Anterior cingulate cortex (tissue), 58 donors: ENCODE results near the gene RAPGEF2.
"Not testable (repeated sequence)": the region's sequence is repeated elsewhere in the genome, so short reads cannot be mapped to it uniquely, and the experiment has no call there.

Source experiments
- DNase-seq, 58 donors: peaks; one replicate each; lab custom pipeline; 2025; lab: John Stamatoyannopoulos, UW

The RAPGEF2 gene

GRCh38 chr4:159158083-159158617, 55.3 kb downstream of the RAPGEF2 start:
- no peak for DNase-seq

DNA sequence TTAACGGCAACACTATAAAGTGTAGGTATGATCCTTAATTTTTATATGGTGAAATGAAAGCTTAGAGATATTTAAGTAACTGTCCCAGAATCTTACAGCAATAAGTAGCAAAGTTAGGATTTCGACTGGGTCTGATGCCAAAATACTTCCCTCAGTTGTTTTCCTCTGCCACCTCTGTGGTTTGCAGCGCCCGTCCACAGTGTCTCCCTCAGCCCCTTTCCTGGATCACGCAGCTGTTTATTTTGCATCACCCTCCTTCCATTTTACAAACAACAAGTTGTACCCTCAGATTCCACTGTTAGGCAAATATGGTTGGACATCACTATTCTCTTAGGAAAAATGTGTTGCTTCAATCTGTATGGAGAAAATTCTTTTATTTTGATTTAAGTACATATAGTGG, 56.1 kb downstream of the RAPGEF2 start:
- no peak for DNase-seq

GRCh38 chr4:159159611-159160010, 56.7 kb downstream of the RAPGEF2 start:
- DNase-seq = no peak

- no peak for DNase-seq
Observed at GRCh38 chr4:159160242-159160641, 57.4 kb downstream of the RAPGEF2 start.

DNA sequence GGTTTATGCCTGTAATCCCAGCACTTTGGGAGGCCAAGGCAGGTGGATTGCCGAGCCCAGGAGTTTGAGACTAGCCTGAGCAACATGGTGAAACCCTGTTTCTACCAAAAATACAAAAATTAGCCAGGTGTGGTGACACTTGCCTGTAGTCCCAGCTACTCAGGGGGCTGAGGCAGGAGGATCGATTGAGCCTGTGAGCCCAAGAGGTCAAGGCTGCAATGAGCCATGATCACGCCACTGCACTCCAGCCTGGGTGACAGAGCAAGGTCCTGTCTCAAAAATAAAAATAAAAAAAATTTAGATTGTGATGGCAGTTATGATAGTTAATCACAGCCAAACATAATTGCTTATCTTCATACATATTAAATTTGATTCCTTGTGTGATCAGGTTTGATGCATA, 58.6 kb downstream of the RAPGEF2 start:
- DNase-seq = not testable (repeated sequence)

- DNase-seq = no peak
Observed at GRCh38 chr4:159162576-159162975, 59.7 kb downstream of the RAPGEF2 start.

DNA sequence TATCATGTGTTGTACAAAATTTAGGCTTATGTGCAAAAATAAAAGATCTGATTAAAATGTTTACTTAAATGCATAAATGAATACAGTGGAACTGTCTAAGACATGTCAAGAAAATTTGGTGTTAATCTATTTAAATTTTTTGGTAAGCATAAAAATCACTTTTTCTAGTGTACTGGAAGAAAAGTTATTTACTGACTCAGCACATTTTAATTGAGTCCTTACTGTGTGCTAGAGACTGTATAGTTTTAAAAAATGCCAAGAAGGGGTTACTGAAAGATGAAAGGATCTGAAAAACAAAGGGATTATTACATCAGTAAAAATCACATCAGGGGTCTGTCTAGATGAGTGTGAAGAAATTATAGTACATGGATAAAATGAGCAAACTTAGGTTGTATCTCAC, 60.6 kb downstream of the RAPGEF2 start:
- no peak for DNase-seq

- DNase-seq = no peak
Observed at GRCh38 chr4:159169404-159170302, 66.8 kb downstream of the RAPGEF2 start.

GRCh38 chr4:159171287-159171686, 68.4 kb downstream of the RAPGEF2 start:
- DNase-seq = no peak

- DNase-seq = no peak
Observed at GRCh38 chr4:159173886-159174285, 71.0 kb downstream of the RAPGEF2 start.

DNA sequence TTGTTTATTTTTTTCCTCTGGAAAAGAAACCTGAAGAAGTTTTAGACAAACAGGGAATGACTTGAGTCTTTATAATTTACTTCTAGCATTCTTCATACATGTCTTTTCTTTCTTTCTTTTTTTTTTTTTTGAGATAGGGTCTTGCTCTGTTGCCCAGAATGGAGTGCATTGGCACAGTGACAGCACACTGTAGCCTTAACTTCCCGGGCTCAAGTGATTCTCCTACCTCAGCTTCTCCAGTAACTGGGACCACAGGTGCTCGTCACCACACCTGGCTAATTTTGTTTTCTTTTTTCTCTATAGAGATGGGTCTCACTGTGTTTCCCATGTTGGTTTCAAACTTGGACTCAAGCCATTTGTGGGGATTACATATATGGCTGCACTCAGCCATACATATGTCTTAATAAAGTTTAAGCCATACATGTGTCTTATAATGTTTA, 71.8 kb downstream of the RAPGEF2 start:
- DNase-seq = no peak

- peak in 52 of 58 donors; percentile 4 to 85 (median 39) for DNase-seq
Observed at GRCh38 chr4:159175085-159175988, 72.5 kb downstream of the RAPGEF2 start.

GRCh38 chr4:159175989-159176375, 73.1 kb downstream of the RAPGEF2 start:
- DNase-seq = no peak

DNA sequence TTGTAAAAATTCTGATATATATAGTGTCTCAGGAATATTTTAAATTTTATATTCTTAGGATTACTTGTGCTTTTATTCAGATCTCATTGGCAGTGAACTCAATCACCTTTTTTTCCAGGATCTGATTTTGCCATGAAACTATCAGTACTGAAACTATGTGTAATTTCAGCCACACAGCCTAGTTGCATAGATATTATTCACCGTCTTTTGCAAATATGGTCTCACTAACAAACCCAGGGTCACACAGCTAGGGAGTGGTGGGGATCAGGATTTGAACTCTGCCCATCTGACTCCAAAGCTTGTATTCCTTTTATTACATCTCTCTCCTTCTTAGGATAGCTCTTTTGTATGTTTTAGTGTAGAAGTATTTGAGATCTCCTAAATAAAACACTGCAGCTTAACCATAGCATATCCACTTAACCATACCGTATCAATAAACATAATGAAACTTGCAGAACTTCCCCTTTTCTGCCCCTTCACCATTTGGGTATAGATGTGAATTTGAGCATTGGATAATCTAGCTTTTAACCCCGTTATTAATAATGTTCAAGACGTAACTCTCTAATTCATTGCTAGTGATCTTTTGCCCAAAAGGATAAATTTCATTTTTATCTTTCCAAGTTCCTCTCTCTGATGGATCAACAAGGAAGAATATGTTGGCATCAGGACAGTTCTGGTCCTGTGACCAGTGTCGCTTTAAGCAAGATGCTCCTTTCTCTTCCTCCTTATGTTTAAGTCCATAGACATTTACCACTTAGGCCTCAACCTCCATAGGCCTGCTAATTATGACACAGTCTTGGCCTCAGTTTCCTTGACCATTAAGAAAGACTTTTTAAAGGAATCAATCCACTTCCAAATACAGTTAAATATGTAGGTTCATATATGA, 74.6 kb downstream of the RAPGEF2 start:
- DNase-seq = peak in 1 of 58 donors; percentile 11

- DNase-seq = no peak
Observed at GRCh38 chr4:159178151-159178546, 75.3 kb downstream of the RAPGEF2 start.

DNA sequence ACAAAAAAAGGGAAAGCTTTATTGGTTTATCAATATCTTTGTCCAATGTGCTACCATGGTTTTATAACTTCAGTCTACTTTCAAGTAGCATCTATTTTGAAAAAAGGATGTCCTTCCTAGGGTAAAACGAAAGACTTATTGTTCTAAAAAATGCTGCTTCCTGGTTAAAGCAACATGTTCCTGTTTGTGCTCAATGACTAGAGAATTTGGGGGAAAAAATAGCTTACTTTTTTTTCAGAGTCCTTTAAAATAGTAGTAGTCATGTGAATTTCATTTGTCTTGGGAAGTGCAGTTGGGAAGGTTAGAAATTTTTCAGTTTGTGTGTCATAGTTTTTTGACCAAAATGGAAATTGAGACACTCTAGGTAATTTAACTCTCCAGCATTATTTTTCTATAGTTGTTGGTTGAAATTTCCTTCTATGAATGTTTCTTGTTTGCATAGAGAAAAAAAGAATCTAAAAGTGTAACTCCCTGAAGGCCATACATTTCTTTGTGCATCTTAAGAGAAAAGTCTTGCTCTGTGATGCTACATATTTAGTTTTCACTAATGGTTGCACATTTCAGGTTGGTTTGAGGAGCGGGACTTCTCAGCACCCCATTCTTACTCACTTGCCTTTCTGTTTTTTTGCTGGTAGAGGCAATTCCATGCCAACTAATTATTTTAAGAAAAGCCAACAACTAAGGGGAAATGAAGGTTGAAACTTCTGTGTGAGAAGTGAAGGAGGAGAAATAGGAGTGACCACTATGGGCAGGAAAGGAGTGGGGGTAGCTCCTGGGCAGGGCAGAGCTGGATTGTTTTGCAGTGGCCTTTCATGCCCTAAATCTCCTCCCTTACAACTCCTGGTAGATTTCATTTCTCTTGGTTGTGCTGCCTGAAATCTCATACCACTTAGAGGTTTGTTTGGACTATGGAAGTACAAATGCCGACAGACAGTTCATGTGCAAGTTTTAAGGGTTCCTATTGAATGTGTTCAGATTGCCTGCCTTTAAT, 76.4 kb downstream of the RAPGEF2 start:
- DNase-seq = no peak

- DNase-seq = not testable (repeated sequence)
Observed at GRCh38 chr4:159183885-159184605, 81.2 kb downstream of the RAPGEF2 start.

- DNase-seq = no peak
Observed at GRCh38 chr4:159185591-159186023, 82.7 kb downstream of the RAPGEF2 start.
